Measurements from ENCODE around the gene FAT2.

Gene FAT2

DNA sequence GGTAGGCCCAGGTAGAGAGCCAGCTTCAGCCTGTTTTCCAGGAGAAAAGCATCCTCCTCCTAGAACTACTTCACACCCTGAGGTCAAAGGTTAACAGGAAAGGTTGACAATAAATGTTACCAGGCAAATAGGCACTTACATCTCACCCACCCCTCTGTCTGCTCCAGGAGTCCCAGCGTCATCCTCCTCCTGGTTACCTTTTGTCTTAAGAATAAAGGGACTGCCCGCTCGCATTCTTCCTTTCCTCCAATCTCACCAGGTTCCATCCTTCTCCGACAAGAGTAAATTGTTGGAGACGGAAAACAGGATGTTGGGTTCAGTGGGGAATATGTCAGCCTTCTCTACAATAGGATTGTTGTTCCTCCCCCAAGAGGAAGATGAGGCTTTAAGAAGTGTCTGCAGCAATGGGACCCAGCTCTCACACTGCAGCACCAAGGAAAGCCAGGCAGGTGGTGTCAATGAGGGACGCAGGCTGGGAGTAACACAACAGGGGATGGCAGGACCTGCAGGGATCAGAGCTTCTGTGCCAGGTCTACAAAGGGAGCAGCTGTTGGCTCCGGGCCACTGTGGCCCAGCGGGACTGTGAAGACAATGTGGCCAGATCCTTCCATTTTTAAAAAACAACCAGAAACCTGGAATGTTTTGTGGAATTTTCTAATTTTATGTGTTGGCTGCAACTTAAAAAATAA lies 29.0 kb downstream of the FAT2 start:
- no peaks in the 10 kb centered on the region for H3K27me3 ChIP-seq (ENCODE audit: low read length)
- no peaks in the 10 kb centered on the region for H3K9me3 ChIP-seq (ENCODE audit: insufficient read depth, low read length)
- H3K9me2 ChIP-seq (replicated peaks; ENCODE audit: insufficient read depth, low read length) = no peaks in the 10 kb centered on the region
- H3F3A ChIP-seq (ENCODE audit: insufficient read depth) = no peaks in the 10 kb centered on the region
- H3K79me2 ChIP-seq (ENCODE audit: insufficient read depth, low read length) = no peaks in the 10 kb centered on the region
- H3K4me3 ChIP-seq (ENCODE audit: insufficient read depth, low read length, poor library complexity, severe bottlenecking) = no peak overlapping the region
- no peak overlapping the region for H2AFZ ChIP-seq (ENCODE audit: low read depth, low read length, severe bottlenecking)
- H4K20me1 ChIP-seq (ENCODE audit: low read depth, low read length) = no peaks in the 10 kb centered on the region
- H3K4me2 ChIP-seq (ENCODE audit: low read depth, low read length, poor library complexity, severe bottlenecking) = no peak overlapping the region
- H3K9ac ChIP-seq (ENCODE audit: low read length) = no peak overlapping the region
- TF ChIP-seq, protein P1, sequence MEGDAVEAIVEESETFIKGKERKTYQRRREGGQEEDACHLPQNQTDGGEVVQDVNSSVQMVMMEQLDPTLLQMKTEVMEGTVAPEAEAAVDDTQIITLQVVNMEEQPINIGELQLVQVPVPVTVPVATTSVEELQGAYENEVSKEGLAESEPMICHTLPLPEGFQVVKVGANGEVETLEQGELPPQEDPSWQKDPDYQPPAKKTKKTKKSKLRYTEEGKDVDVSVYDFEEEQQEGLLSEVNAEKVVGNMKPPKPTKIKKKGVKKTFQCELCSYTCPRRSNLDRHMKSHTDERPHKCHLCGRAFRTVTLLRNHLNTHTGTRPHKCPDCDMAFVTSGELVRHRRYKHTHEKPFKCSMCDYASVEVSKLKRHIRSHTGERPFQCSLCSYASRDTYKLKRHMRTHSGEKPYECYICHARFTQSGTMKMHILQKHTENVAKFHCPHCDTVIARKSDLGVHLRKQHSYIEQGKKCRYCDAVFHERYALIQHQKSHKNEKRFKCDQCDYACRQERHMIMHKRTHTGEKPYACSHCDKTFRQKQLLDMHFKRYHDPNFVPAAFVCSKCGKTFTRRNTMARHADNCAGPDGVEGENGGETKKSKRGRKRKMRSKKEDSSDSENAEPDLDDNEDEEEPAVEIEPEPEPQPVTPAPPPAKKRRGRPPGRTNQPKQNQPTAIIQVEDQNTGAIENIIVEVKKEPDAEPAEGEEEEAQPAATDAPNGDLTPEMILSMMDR (IDR thresholded peaks at IDR 0.05; ENCODE audit: insufficient read depth, low read length, poor library complexity, severe bottlenecking) = no peak
- no peak for TF ChIP-seq EZH2phosphoT487 (conservative IDR thresholded peaks at IDR 0.05; ENCODE audit: low read length)
- H3K27ac ChIP-seq (ENCODE audit: low read depth, low read length) = no peak overlapping the region
- H3K36me3 ChIP-seq (ENCODE audit: low read length) = no peaks in the 10 kb centered on the region

DNA sequence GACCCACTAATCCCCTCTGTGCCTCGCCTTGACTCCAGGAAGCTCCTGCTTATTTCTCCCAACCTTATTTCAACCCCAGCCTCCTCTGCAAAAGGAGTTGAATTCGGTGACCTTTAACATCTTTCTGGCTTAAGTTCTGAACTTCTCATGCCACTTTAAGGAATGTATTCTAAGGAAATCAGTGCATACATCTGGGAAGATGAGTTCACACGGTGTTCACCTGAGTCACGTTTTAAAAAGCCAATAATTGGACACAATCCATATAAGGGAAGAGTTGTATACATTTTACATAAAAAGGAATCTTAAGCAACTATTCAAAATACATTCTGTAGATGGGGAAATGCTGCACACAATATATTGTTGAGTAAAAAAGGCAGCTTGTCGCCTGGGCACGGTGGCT lies 33.2 kb downstream of the FAT2 start:
- Histone ChIP-seq H3K9ac (ENCODE audit: low read length) (no peak overlapping the region), H3K9me3 (ENCODE audit: insufficient read depth, low read length) (no peaks in the 10 kb centered on the region), H4K20me1 (ENCODE audit: low read depth, low read length) (no peaks in the 10 kb centered on the region), H3F3A (ENCODE audit: insufficient read depth) (no peaks in the 10 kb centered on the region), H2AFZ (ENCODE audit: low read depth, low read length, severe bottlenecking) (no peak overlapping the region), H3K27ac (ENCODE audit: low read depth, low read length) (no peak overlapping the region), H3K36me3 (ENCODE audit: low read length) (no peaks in the 10 kb centered on the region), H3K9me2 (replicated peaks; ENCODE audit: insufficient read depth, low read length) (no peaks in the 10 kb centered on the region), H3K79me2 (ENCODE audit: insufficient read depth, low read length) (no peaks in the 10 kb centered on the region), H3K27me3 (ENCODE audit: low read length) (no peaks in the 10 kb centered on the region), H3K4me3 (ENCODE audit: insufficient read depth, low read length, poor library complexity, severe bottlenecking) (no peak overlapping the region), H3K4me2 (ENCODE audit: low read depth, low read length, poor library complexity, severe bottlenecking) (no peak overlapping the region)
- TF ChIP-seq EZH2phosphoT487 (conservative IDR thresholded peaks at IDR 0.05; ENCODE audit: low read length) = no peak
- TF ChIP-seq, protein P1 (IDR thresholded peaks at IDR 0.05; ENCODE audit: insufficient read depth, low read length, poor library complexity, severe bottlenecking) = no peak

DNA sequence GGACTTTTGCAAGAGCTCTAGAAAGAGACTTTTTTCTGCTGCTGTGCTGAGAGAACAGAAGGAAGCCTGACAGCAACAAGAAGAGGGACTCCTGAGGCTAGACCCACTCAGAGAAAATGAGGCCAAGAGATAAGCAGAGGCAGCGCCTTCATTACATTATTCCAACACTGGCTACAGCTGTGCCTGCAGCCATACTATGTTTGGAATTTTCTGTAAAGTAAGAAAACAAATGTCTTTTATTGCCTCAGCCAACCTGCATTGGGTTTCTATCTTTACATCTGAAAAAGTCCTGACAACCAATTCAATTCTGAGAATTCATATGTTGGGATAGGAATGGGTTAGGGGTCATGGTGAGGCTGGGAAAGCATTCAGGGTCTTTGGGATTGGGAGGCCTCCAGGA lies 33.7 kb downstream of the FAT2 start:
- no peak overlapping the region for H2AFZ ChIP-seq (ENCODE audit: low read depth, low read length, severe bottlenecking)
- H3K9ac ChIP-seq (ENCODE audit: low read length) = no peak overlapping the region
- no peaks in the 10 kb centered on the region for H3K9me2 ChIP-seq (replicated peaks; ENCODE audit: insufficient read depth, low read length)
- H4K20me1 ChIP-seq (ENCODE audit: low read depth, low read length) = no peaks in the 10 kb centered on the region
- no peaks in the 10 kb centered on the region for H3K9me3 ChIP-seq (ENCODE audit: insufficient read depth, low read length)
- no peaks in the 10 kb centered on the region for H3K27me3 ChIP-seq (ENCODE audit: low read length)
- H3K79me2 ChIP-seq (ENCODE audit: insufficient read depth, low read length) = no peaks in the 10 kb centered on the region
- H3K27ac ChIP-seq (ENCODE audit: low read depth, low read length) = no peak overlapping the region
- H3K36me3 ChIP-seq (ENCODE audit: low read length) = no peaks in the 10 kb centered on the region
- H3F3A ChIP-seq (ENCODE audit: insufficient read depth) = no peaks in the 10 kb centered on the region
- no peak overlapping the region for H3K4me3 ChIP-seq (ENCODE audit: insufficient read depth, low read length, poor library complexity, severe bottlenecking)
- TF ChIP-seq, protein P1 (IDR thresholded peaks at IDR 0.05; ENCODE audit: insufficient read depth, low read length, poor library complexity, severe bottlenecking) = no peak
- TF ChIP-seq EZH2phosphoT487 (conservative IDR thresholded peaks at IDR 0.05; ENCODE audit: low read length) = no peak
- H3K4me2 ChIP-seq (ENCODE audit: low read depth, low read length, poor library complexity, severe bottlenecking) = no peak overlapping the region

Measured in SU-DHL-6 (cell line).